Endothelial cell of umbilical vein (primary cell): Measurements from ENCODE around the gene NHP2. TPM values are rescaled to one million over a fixed set of nuclear protein-coding genes. Genes with fewer than 3 reads are reported as not detected.

Experiments
- BruUV-seq: library from RNA; stranded (reverse); fragments of 400-500 nt; replicated peaks from 2 replicates; lab custom pipeline; 2021; lab: Mats Ljungman, UMichigan
- CTCF ChIA-PET: fragments of 300-600, 350-600 bp; sonication (Branson Sonifier 250); formaldehyde crosslinking; loops from one replicate; lab custom pipeline; 2021; ENCODE audit warnings: antibody characterized with exemption, inconsistent platforms; lab: Charles Lee
- POLR2A ChIA-PET: fragments of 300-600, 350-600 bp; sonication (Branson Sonifier 250); formaldehyde crosslinking; loops from one replicate; lab custom pipeline; 2021; ENCODE audit warnings: antibody characterized with exemption, inconsistent platforms; lab: Charles Lee
- DNase-seq: peaks from one replicate; pipeline ENCODE4 v3.0.0-alpha.2; 2011; ENCODE audit warnings: low read depth, low spot score
- FAIRE-seq: peaks from 2 replicates; lab custom pipeline; 2011; peaks lifted over from hg19 to GRCh38; lab: Jason Lieb, UNC
- H2AFZ ChIP-seq: 2 replicates; pipeline ENCODE4 v1.6.0; 2012; ENCODE audit warnings: low read depth, low read length, control low read depth, inconsistent platforms
- H3K27ac ChIP-seq: 2 replicates; pipeline ENCODE4 v1.5.1; 2011; ENCODE audit warnings: low read depth, mild to moderate bottlenecking, control low read depth, low read length, moderate library complexity; ENCODE audit not compliant: insufficient read depth
- H3K27me3 ChIP-seq, 2 experiments: 2 replicates each; pipeline versions ENCODE4 v1.6.0 to v1.6.1; 2011; ENCODE audit warnings: low read length in 2 of 2, mixed read lengths in 1 of 2; ENCODE audit not compliant: control insufficient read depth in 2 of 2, insufficient read depth in 2 of 2
- H3K36me3 ChIP-seq, 2 experiments: 2 replicates in 1 of 2; 3 replicates in 1 of 2; pipeline ENCODE4 v1.5.1; 2011; ENCODE audit warnings: low read length in 2 of 2, mild to moderate bottlenecking in 1 of 2, moderate library complexity in 1 of 2; ENCODE audit not compliant: control insufficient read depth in 2 of 2, insufficient read depth in 2 of 2; ENCODE audit errors: extremely low read depth in 1 of 2
- H3K4me1 ChIP-seq: 3 replicates; pipeline ENCODE4 v1.5.1; 2011; ENCODE audit warnings: mild to moderate bottlenecking, low read length; ENCODE audit not compliant: control insufficient read depth, insufficient read depth; ENCODE audit errors: extremely low read depth
- H3K4me2 ChIP-seq: 2 replicates; pipeline ENCODE4 v1.6.1; 2011; ENCODE audit warnings: low read length, control low read depth, mixed read lengths; ENCODE audit not compliant: insufficient read depth
- H3K4me3 ChIP-seq, 3 experiments: fragments of 200-600 bp in 1 of 3; sonication (generic), shearing (Covaris generic) in 1 of 3; replicated peaks in 1 of 3; 2 replicates each; pipeline ENCODE4 v1.5.1; 2011 to 2016; ENCODE audit warnings: control low read depth in 3 of 3, low read length in 3 of 3, mild to moderate bottlenecking in 2 of 3, inconsistent platforms in 1 of 3, low read depth in 1 of 3, moderate library complexity in 1 of 3; ENCODE audit not compliant: insufficient read depth in 1 of 3
- H3K79me2 ChIP-seq: 2 replicates; pipeline ENCODE4 v1.6.0; 2012; ENCODE audit warnings: low read length, inconsistent platforms; ENCODE audit not compliant: control insufficient read depth, insufficient read depth
- H3K9ac ChIP-seq: replicated peaks from 2 replicates; pipeline ENCODE3; 2011; ENCODE audit warnings: low read length, control low read depth; ENCODE audit not compliant: insufficient read depth; ENCODE audit errors: extremely low read depth
- H3K9me1 ChIP-seq: replicated peaks from 3 replicates; pipeline ENCODE4 v1.6.0; 2011; ENCODE audit warnings: mild to moderate bottlenecking, low read length; ENCODE audit not compliant: control insufficient read depth, insufficient read depth; ENCODE audit errors: extremely low read depth
- H3K9me3 ChIP-seq: replicated peaks from 2 replicates; pipeline ENCODE4 v1.5.1; 2012; ENCODE audit warnings: low read length, inconsistent platforms; ENCODE audit not compliant: control insufficient read depth, insufficient read depth
- H4K20me1 ChIP-seq: replicated peaks from 2 replicates; pipeline ENCODE3; 2011; ENCODE audit warnings: mild to moderate bottlenecking, low read length; ENCODE audit not compliant: control insufficient read depth, insufficient read depth; ENCODE audit errors: extremely low read depth
- CTCF ChIP-seq, 2 donors: IDR thresholded peaks; 1 replicate in 1 of 2; 2 replicates in 1 of 2; pipeline ENCODE4 v1.5.1; 2011; ENCODE audit warnings: low read length in 2 of 2, mild to moderate bottlenecking in 2 of 2, moderate library complexity in 2 of 2, control low read depth in 1 of 2, inconsistent platforms in 1 of 2, low read depth in 1 of 2; ENCODE audit not compliant: insufficient read depth in 1 of 2; ENCODE audit errors: extremely low read depth in 1 of 2
- FOS ChIP-seq: IDR thresholded peaks from 2 replicates; pipeline ENCODE4 v1.6.1; 2011; ENCODE audit warnings: mild to moderate bottlenecking, low read length, moderate library complexity, borderline replicate concordance; ENCODE audit not compliant: insufficient read depth
- dilution Hi-C: fragments of 300-500 bp; cut with MboI; formaldehyde crosslinking; loops from one replicate; pipeline ENCODE4 v1.15.0; 2019; ENCODE audit warnings: low sequenced_read_pairs; ENCODE audit not compliant: extremely low pct_ligation_motif_present
- intact Hi-C: fragments of 100-400 bp; cut with micrococcal nuclease; formaldehyde crosslinking; loops from one replicate; pipeline ENCODE4 v1.10.0; 2022
- polyA plus RNA-seq, 4 experiments: library from polyadenylated mRNA; depleted of rRNA in 3 of 4; stranded (reverse) in 3 of 4; unstranded in 1 of 4; fragments of >200 nt; gene quantifications; 2 replicates each; pipeline versions ENCODE4 v1.2.1 to v1.2.3, GENCODE V29; 2011 to 2012; ENCODE audit warnings: missing spikeins in 1 of 4
- total RNA-seq: library from RNA; stranded (reverse); gene quantifications from 2 replicates; pipeline ENCODE4 v1.2.3, GENCODE V29; 2021

The NHP2 gene
- total and polyA plus RNA-seq, 2 donors (not counting 3 experiments of a cell fraction or from before 2014, with no cell fraction given): 205 to 220 TPM

- no peaks in the 10 kb centered on the region for H4K20me1 ChIP-seq
- H3K9ac ChIP-seq: no peak overlapping the region
- ChIA-PET POLR2A (no interaction called here), CTCF (interaction anchor here (0.9 to 1.6 kb wide), 8 partner anchors 11 to 45 kb away, joined by 3 to 14 read pairs (median 3); partner anchors contain the start of gene NHP2)
- H3K27ac ChIP-seq: no peak overlapping the region
- dilution Hi-C loops (no loop called here), intact Hi-C loops (no loop called here)
- peaks cover 0 to 21% of the 10 kb centered on the region in 2 experiments for H3K36me3 ChIP-seq
- FAIRE-seq (no peak), DNase-seq (peak; percentile 23)
- H3K9me1 ChIP-seq: no peaks in the 10 kb centered on the region
- no peak overlapping the region for H2AFZ ChIP-seq
- TF ChIP-seq FOS (no peak), CTCF (IDR thresholded peaks at IDR 0.05; ENCODE audit: extremely low read depth in 1 of 2, insufficient read depth in 1 of 2, low read depth in 1 of 2, low read length in 2 of 2) (peak; percentile 27 to 40)
- H3K27me3 ChIP-seq: no peaks in the 10 kb centered on the region
- H3K79me2 ChIP-seq: no peaks in the 10 kb centered on the region
- peaks cover 34% of the 10 kb centered on the region for H3K4me1 ChIP-seq
- H3K4me2 ChIP-seq: no peak overlapping the region
- H3K4me3 ChIP-seq: no peak overlapping the region
- BruUV-seq: no TSS peak
- H3K9me3 ChIP-seq: no peaks in the 10 kb centered on the region
These were observed 32.9 kb downstream of the NHP2 start for GRCh38 chr5:178120607-178121357.
